Fibroblast of mammary gland (primary cell): ENCODE results near the gene NANOS2.

Experiments used
- DNase-seq: peaks from one replicate; pipeline ENCODE4 v3.0.0-alpha.2; 2010; ENCODE audit warnings: low read depth
- H3K4me3 ChIP-seq: 2 replicates; pipeline ENCODE4 v1.5.1; 2011; ENCODE audit warnings: low read depth, mild to moderate bottlenecking, low read length, moderate library complexity; ENCODE audit not compliant: control insufficient read depth
- TF ChIP-seq, protein P1 (sequence below): conservative IDR thresholded peaks from 2 replicates; pipeline ENCODE4 v1.5.1; 2011; ENCODE audit warnings: low read depth, low read length, inconsistent platforms; ENCODE audit not compliant: control insufficient read depth, insufficient read depth

The NANOS2 gene

DNA sequence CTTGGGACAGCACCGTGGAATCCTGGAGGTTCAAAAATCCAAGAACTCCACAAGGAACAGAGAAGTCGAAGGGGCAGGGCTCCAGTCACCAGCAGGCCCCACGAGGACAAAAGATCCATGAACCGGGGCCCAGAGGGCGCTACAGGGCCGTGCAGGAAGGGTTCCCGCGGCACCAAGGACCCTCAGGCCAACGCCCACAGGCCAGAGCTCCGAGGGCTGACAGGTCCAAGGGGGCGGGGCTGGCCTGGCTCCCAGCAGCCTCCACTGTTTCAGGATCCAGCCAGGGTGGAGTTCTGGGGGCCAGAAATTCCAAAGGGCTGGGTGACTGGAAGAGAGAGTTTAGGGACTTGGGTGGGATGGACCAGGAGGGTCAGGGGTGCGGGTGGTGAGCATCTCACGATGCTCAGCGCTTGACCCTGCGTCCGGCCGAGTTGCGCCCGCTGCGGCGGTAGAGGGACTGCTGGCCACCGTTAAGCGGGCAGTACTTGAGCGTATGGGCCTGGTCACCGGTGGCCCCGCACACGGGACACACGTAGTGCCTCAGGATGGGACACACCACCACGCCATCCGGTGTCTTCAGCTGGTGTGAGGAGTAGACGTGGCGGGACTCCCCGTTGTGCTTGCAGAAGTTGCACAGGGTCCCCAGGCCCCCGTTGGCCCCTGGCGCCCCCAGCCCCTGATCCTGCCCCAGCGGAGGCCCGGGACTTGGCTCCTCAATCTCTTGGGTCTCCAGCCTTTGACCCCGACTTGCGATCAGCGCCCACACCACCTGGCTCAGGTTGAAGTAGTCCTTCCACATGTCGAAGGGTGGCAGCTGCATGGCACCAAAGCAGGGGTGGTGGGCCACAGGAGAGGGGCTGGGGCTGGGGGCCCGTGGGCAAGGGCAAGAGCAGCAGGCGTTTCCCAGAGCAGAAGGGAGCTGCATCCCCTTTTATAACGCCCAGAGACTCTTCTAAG, at the start of gene NANOS2:
Gene NANOS2, minus strand, starts transcription at position 905 of the 957 bp plus-strand sequence. Its CDS starts 85 bp downstream, at position 820.
- DNase-seq: no peak
- TF ChIP-seq, protein P1, sequence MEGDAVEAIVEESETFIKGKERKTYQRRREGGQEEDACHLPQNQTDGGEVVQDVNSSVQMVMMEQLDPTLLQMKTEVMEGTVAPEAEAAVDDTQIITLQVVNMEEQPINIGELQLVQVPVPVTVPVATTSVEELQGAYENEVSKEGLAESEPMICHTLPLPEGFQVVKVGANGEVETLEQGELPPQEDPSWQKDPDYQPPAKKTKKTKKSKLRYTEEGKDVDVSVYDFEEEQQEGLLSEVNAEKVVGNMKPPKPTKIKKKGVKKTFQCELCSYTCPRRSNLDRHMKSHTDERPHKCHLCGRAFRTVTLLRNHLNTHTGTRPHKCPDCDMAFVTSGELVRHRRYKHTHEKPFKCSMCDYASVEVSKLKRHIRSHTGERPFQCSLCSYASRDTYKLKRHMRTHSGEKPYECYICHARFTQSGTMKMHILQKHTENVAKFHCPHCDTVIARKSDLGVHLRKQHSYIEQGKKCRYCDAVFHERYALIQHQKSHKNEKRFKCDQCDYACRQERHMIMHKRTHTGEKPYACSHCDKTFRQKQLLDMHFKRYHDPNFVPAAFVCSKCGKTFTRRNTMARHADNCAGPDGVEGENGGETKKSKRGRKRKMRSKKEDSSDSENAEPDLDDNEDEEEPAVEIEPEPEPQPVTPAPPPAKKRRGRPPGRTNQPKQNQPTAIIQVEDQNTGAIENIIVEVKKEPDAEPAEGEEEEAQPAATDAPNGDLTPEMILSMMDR: peak; percentile 3
- no peak within 1 kb of the TSS for H3K4me3 ChIP-seq

DNA sequence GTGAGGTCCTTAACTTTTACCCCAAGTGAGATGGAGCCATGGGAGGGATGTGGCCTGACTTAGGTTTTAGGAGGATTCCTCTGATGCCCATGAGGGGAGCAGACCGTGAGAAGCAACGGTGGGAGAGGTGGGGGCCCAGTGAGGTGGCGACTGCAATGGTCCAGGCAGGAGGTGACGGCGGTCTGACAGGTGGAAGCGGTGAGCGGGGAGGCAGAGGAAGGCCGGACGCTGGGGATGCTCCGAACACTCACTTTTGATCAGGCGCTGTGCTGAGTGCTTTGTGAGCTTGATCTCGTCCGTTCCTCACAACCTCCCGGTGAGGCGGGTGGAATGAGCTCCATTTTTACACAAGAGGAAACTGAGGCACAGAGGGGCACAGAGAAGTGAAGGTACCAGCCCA, 47.4 kb upstream of the NANOS2 start:
- no peak for DNase-seq
- TF ChIP-seq, protein P1: no peak
- no peak overlapping the region for H3K4me3 ChIP-seq

DNA sequence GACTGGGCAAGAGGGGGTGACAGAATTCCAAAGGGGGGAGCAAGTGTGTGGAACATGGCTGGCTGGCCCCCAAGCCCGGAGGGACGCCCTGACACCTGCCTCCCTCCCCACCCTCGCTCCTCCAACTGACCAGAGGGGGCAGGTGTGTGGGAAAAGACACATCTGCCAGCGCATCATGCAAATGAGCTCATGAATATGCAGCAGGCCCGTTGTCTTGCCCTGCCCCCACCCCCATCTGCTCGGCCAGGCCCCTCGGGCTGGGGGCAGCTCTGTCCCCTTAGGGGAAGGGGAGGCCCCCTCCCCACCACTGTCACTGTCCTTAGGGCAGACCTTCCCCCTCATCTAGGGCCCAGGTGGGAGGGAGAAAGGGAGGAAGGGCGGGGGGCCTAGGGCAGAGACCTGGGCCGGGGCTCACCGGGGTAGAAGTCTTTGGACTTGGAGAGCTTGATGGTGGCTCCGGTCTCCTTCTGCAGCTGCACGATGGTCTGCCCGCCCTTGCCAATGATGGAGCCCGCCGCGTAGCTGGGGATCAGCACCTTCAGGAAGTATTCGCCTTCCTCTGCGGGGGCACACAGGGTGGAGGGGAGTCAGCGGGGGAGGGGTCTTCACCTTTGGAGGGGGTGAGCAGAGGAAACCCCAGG, 46.1 kb upstream of the NANOS2 start:
- no peak overlapping the region for H3K4me3 ChIP-seq
- TF ChIP-seq, protein P1: no peak
- no peak for DNase-seq

DNA sequence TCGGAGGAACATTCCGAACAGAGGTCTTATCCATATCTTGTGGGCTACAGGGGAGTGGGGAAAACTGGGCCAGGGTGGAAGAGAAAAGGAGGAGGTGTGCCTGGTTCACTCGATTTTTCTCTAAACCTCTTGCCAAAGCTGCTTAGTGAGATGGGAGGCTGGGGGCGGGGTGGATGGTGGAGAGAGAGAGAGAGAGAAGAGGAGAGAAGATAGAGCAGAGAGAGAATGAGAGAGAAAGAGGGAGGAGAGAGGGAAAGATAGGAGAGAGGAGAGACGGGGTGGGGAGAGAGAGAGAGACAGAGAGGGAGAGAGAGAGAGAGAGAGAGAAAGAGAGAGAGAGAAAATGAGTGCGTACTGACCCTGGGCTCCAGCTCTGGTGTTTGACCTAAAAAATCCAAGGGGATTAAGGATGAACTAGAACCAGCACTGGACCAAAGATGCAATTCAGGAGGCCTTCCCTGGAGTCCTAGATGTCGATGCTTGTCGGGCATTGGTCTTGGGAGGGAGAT, 45.0 kb upstream of the NANOS2 start:
- no peak overlapping the region for H3K4me3 ChIP-seq
- TF ChIP-seq, protein P1: no peak
- no peak for DNase-seq

DNA sequence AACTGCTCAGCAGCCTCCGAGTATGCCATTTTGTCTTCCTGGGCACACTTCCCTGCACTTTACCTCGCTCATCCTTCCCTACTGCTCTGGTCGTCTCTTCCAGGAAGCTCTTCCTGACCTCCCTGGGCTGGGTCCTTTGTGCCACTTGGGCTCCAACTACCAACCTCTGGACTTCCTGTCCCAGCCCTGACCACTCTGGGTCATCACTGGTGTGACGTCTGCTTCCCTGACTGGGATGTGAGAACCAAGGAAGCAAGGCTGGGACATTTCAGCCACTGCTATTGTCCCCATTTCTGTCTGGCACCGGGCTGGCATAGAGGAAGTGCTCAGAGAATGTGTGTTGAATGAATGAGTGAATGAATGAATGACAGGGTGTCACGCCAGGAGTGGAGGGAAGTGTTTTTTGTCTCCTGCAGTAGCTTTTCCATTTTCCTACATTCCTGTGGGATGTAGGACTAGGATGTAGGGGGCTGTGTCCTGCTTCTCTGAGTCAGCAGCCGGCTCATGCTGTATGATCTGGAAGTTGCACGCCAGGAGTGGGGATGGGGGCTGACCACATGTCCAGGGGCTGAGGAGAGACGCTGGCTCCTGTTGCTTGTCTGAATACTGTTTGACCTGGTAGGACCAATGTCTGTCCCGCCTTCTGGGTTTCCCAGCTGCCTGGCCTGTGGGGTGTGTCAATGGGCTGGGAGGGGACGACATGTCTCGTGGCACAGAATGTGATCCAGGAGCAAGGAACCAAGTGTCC, 44.4 kb upstream of the NANOS2 start:
- DNase-seq: no peak
- TF ChIP-seq, protein P1: no peak

DNA sequence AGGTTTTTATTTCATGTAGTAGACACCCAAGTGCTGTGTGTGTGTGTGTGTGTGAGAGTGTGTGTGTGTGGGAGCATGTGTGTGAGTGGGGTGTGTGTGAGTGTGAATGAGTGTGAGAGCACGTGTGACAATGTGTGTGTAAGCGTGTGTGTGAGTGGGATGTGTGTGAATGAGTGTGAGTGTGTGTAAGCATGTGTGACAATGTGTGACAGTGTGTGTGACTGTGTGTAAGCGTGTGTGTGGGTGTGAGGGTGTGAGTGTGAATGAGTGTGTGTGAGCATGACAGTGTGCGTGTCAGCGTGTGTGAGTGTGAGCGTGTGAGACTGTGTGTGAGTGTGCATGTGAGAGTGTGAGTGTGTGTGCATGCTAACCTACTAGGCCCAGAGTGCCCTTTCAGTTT, 43.7 kb upstream of the NANOS2 start:
- DNase-seq: no peak
- no peak overlapping the region for H3K4me3 ChIP-seq
- TF ChIP-seq, protein P1: no peak

More for the DNA sequence above, 44.4 kb upstream of the NANOS2 start:
- no peak overlapping the region for H3K4me3 ChIP-seq
